GM12864 (cell line): ENCODE data around the gene MKRN2OS.

ENCODE experiments used
- DNase-seq: peaks from one replicate; pipeline ENCODE4 v3.0.0-alpha.2; 2011; ENCODE audit warnings: low read depth
- H3K4me3 ChIP-seq: 2 replicates; pipeline ENCODE4 v1.5.1; 2011; ENCODE audit warnings: mild to moderate bottlenecking, low read depth, low read length, control low read depth
- TF ChIP-seq, protein P1 (sequence below): IDR thresholded peaks from 2 replicates; pipeline ENCODE4 v1.5.1; 2011; ENCODE audit warnings: low read depth, mild to moderate bottlenecking, moderate library complexity, low read length, control low read depth, inconsistent platforms; ENCODE audit errors: missing control alignments

MKRN2OS gene

GRCh38 chr3:12586403-12586802, 41.1 kb upstream of the MKRN2OS start:
- TF ChIP-seq, protein P1, sequence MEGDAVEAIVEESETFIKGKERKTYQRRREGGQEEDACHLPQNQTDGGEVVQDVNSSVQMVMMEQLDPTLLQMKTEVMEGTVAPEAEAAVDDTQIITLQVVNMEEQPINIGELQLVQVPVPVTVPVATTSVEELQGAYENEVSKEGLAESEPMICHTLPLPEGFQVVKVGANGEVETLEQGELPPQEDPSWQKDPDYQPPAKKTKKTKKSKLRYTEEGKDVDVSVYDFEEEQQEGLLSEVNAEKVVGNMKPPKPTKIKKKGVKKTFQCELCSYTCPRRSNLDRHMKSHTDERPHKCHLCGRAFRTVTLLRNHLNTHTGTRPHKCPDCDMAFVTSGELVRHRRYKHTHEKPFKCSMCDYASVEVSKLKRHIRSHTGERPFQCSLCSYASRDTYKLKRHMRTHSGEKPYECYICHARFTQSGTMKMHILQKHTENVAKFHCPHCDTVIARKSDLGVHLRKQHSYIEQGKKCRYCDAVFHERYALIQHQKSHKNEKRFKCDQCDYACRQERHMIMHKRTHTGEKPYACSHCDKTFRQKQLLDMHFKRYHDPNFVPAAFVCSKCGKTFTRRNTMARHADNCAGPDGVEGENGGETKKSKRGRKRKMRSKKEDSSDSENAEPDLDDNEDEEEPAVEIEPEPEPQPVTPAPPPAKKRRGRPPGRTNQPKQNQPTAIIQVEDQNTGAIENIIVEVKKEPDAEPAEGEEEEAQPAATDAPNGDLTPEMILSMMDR = no peak
- no peak for DNase-seq
- H3K4me3 ChIP-seq = no peak overlapping the region

DNA sequence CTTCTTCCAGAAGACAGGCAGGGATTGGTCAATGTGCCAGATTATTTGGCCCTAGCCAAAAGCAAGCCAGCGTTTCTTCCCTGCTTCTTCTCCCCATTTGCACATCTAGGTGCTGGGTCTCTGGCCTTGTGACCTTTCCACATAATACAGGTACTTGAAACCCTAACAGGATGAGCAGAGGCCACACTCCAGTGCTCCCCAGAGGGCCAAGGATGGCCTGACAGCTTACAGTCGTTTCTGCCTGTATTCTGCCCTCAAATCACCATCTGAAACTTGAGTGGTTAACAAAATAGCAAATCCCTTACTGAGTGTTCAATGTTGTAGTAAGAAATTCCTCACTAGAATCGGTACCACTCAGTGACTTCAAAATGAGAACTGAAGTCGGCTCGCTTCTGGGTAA, 40.7 kb upstream of the MKRN2OS start:
- DNase-seq = peak; percentile 18
- no peak overlapping the region for H3K4me3 ChIP-seq
- TF ChIP-seq, protein P1 = no peak

GRCh38 chr3:12585181-12585580, 39.9 kb upstream of the MKRN2OS start:
- H3K4me3 ChIP-seq = no peak overlapping the region
- DNase-seq = no peak
- TF ChIP-seq, protein P1 = no peak

DNA sequence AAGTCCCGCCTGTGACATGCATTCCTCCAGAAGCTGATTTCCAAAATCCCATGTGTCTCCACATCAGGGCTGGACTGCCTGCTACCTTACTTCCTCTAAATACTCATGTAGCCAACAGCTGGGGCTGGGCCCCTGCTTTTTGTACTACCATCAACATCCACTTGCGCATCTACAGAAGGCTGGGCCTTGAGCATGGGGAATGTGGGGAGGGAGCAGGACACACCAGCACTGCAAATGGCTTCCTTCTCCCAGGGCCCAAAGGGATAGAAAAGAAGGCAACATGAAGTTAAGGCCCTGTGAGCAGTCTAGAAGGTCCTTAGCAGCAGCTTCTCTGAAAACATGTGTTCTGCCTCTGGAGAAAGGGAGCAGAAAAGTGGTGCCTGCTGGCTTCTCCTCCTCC, 38.8 kb upstream of the MKRN2OS start:
- TF ChIP-seq, protein P1 = no peak
- H3K4me3 ChIP-seq = no peak overlapping the region

GRCh38 chr3:12583280-12583679, 38.0 kb upstream of the MKRN2OS start:
- DNase-seq = no peak
- H3K4me3 ChIP-seq = no peak overlapping the region
- TF ChIP-seq, protein P1 = no peak

More for the DNA sequence above, 38.8 kb upstream of the MKRN2OS start:
- DNase-seq = no peak

DNA sequence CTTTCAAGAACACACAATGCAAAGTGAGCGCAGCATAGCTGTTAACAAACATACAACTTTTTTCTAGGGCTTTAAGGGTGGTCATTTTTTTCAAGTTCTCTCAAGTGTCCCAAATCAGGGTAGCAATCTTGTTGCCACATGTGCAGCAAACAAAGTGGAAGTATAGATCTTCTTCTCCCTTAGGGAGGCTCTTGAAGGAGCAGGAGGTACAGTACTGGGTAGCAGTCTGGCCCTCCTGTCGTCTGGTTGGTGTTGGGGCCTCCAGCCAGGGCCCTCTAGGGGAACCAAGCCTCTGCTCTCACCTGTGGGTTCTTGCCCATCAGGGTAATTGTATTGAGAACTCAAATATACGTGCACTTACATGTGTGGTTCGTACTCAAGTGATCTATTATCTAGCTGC, 37.4 kb upstream of the MKRN2OS start:
- TF ChIP-seq, protein P1 = no peak
- no peak overlapping the region for H3K4me3 ChIP-seq
- DNase-seq = no peak

DNA sequence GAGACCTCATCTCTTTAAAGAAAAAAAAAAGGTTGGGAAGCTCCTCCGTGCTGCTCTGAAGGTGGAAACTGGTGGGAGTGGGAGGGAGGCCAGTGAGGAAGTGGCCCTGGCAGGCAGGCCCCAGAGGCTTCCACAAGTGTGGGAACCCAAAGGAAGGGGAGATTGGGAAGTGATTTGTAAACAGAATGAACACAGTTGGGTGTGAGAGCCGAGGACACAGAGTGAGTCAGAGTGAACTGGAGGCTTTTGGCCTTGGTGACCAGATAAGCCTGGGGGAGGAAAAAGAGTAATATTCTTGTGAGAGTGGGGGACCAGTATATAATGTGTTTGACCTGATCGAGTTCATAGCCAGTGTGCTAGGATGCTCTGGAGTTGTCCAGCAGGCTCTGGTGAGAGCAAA, 34.6 kb upstream of the MKRN2OS start:
- no peak for DNase-seq
- TF ChIP-seq, protein P1 = no peak

More for the DNA sequence above, 34.6 kb upstream of the MKRN2OS start:
- no peak overlapping the region for H3K4me3 ChIP-seq
